GM10847 (cell line): ENCODE measurements around the gene PRKG2.

Source experiments
- POLR2A ChIP-seq: IDR thresholded peaks from 2 replicates; pipeline ENCODE4 v1.6.1; 2011; ENCODE audit not compliant: insufficient read length; ENCODE audit errors: extremely low read depth

The PRKG2 gene

GRCh38 chr4:81143183-81143582 lies 71.8 kb downstream of the PRKG2 start:
- no peak for TF ChIP-seq POLR2A

- TF ChIP-seq POLR2A = no peak
These were observed 72.3 kb downstream of the PRKG2 start for GRCh38 chr4:81142744-81143143.

GRCh38 chr4:81137894-81138293 lies 77.1 kb downstream of the PRKG2 start:
- no peak for TF ChIP-seq POLR2A

- no peak for TF ChIP-seq POLR2A
These were observed 77.6 kb downstream of the PRKG2 start for GRCh38 chr4:81137446-81137845.

- TF ChIP-seq POLR2A = no peak
These were observed 78.7 kb downstream of the PRKG2 start for GRCh38 chr4:81136161-81136905.

- TF ChIP-seq POLR2A = no peak
These were observed 79.5 kb downstream of the PRKG2 start for GRCh38 chr4:81135501-81135900.

GRCh38 chr4:81131563-81131962 lies 83.5 kb downstream of the PRKG2 start:
- TF ChIP-seq POLR2A = no peak

GRCh38 chr4:81131066-81131465 lies 84.0 kb downstream of the PRKG2 start:
- TF ChIP-seq POLR2A = no peak

- TF ChIP-seq POLR2A = no peak
These were observed 84.5 kb downstream of the PRKG2 start for GRCh38 chr4:81130569-81130968.

- TF ChIP-seq POLR2A = no peak
These were observed 95.0 kb downstream of the PRKG2 start for GRCh38 chr4:81120055-81120454.

- TF ChIP-seq POLR2A = no peak
These were observed 96.9 kb downstream of the PRKG2 start for GRCh38 chr4:81118086-81118485.

GRCh38 chr4:81116566-81116965 lies 98.5 kb downstream of the PRKG2 start:
- no peak for TF ChIP-seq POLR2A

- TF ChIP-seq POLR2A = no peak
These were observed 102.0 kb downstream of the PRKG2 start for GRCh38 chr4:81113024-81113423.

- TF ChIP-seq POLR2A = no peak
These were observed 105.7 kb downstream of the PRKG2 start for GRCh38 chr4:81109356-81109755.

GRCh38 chr4:81106150-81106549 lies 108.9 kb downstream of the PRKG2 start:
- TF ChIP-seq POLR2A = no peak

- no peak for TF ChIP-seq POLR2A
These were observed 112.9 kb downstream of the PRKG2 start for GRCh38 chr4:81102107-81102506.

GRCh38 chr4:81096566-81096965 lies 118.5 kb downstream of the PRKG2 start:
- TF ChIP-seq POLR2A = no peak

- TF ChIP-seq POLR2A = no peak
These were observed 119.6 kb downstream of the PRKG2 start for GRCh38 chr4:81095389-81095788.
